ENCODE measurements around the gene FGFR2. TPM values are rescaled to one million over a fixed set of nuclear protein-coding genes. Genes with fewer than 3 reads are reported as not detected.

The FGFR2 gene
- total and polyA plus RNA-seq, 12 donors, result 0.09 to 0.81 (median 0.51) TPM

DNA sequence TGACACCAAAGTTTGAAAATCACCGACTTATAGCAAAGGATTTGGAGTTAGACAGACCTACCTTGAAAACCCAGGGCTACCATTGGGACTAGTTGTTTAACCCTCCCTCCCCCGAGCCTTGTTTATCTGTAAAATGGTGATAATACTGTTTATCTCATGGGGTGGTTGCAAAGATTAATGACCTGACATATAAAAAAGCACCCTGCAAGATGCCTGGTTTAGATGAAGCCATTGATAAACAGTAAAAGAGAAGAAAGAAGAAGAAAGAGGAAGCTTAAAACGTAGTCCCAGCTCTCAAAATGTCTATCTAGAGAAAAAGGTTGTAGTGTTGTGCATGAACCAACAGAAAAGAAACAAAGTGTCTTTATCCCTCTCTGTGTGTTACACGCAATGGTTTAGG lies 145.7 kb downstream of the FGFR2 start:
- intact Hi-C loops (cut with DNase I), result no loop called here
- H3K36me3 ChIP-seq, result no peaks in the 10 kb centered on the region
- H3K9me3 ChIP-seq, result no peaks in the 10 kb centered on the region
- no peak for DNase-seq
- H3K4me3 ChIP-seq, result no peak overlapping the region
- no peak overlapping the region for H3K27ac ChIP-seq
- WGBS, 2 donors, result 43 to 54% methylated on average over 4 of the region's 4 CpGs
- no peak for ATAC-seq
- peaks cover 0 to 21% (median 3%) of the 10 kb centered on the region in 7 donors for H3K27me3 ChIP-seq
- H3K4me1 ChIP-seq, result no peaks in the 10 kb centered on the region
- TF ChIP-seq, protein P1, sequence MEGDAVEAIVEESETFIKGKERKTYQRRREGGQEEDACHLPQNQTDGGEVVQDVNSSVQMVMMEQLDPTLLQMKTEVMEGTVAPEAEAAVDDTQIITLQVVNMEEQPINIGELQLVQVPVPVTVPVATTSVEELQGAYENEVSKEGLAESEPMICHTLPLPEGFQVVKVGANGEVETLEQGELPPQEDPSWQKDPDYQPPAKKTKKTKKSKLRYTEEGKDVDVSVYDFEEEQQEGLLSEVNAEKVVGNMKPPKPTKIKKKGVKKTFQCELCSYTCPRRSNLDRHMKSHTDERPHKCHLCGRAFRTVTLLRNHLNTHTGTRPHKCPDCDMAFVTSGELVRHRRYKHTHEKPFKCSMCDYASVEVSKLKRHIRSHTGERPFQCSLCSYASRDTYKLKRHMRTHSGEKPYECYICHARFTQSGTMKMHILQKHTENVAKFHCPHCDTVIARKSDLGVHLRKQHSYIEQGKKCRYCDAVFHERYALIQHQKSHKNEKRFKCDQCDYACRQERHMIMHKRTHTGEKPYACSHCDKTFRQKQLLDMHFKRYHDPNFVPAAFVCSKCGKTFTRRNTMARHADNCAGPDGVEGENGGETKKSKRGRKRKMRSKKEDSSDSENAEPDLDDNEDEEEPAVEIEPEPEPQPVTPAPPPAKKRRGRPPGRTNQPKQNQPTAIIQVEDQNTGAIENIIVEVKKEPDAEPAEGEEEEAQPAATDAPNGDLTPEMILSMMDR (IDR thresholded peaks at IDR 0.05), result no peak

- no peak for ATAC-seq
These were observed 148.0 kb downstream of the FGFR2 start for GRCh38 chr10:121450247-121450646.

DNA sequence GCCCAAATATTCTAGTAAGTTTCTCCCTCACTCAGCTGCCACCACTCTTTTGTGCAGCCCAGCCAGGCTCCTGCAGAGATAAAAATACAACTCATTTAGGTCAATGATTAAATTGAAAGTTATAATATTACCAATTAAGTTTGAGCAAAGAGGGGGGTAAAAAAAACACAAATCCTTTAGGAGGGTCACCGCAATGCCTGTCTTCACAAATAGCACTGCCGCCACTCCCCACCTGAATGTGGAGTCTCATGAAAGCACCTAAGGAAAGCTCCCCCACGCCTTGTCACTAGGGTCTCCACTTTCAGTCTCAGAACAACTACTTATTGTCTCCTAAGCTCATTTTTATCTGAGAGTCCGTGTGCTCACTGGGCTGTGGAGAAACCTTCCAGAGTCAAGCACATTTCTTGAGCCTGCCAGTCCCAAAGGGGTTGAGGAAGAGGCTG lies 148.7 kb downstream of the FGFR2 start:
- intact Hi-C loops (cut with DNase I), result no loop called here

More at GRCh38 chr10:121450247-121450646, 148.0 kb downstream of the FGFR2 start:
- Histone ChIP-seq H3K4me3 (no peak overlapping the region), H3K27ac (no peak overlapping the region), H3K27me3 (peaks cover 0 to 19% (median 11%) of the 10 kb centered on the region in 7 donors), H3K9me3 (no peaks in the 10 kb centered on the region), H3K36me3 (no peaks in the 10 kb centered on the region), H3K4me1 (no peaks in the 10 kb centered on the region)
- no peak for DNase-seq
- TF ChIP-seq, protein P1 (IDR thresholded peaks at IDR 0.05), result no peak
- intact Hi-C loops (cut with DNase I), result no loop called here
- WGBS, 2 donors, result 79 to 80% methylated on average over 6 of the region's 6 CpGs

DNA sequence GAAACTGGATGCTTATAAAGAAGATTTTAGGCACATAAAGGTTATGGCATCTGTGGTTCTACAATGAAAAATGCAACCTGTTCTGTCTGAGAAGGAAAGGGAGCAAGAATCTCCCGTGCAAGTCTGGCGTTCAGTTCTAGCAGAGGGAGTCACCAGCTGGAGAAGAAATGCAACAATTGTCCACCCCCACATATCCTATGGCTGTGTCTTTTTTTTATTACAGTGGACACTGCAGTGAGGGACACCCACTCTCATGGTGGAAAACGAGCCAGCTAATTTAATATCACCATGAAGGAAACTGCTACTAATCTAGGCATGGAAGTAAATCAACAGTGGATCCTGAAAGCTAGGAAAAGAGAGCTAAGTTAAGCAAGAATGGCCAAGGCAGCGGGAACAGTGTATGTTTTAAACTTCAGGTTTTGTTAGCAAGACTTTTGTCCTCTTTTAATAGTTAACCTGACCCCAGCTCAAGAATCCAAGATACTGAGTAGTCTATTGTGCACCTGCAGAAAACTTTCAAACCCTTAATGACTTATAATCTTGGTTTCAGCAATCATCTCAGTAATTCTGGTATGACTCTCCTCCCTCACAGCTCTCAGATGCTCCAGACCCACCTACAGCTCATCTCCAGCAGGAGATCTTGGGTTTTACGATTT lies 149.3 kb downstream of the FGFR2 start:
- no peak for ATAC-seq
- WGBS, 2 donors, result 41 to 51% methylated on average over 5 of the region's 5 CpGs
- peaks cover 0 to 16% (median 8%) of the 10 kb centered on the region in 7 donors for H3K27me3 ChIP-seq

More for the DNA sequence above, 148.7 kb downstream of the FGFR2 start:
- 66 to 75% methylated on average over 4 of the region's 4 CpGs for WGBS, 2 donors
- TF ChIP-seq, protein P1 (IDR thresholded peaks at IDR 0.05), result no peak
- DNase-seq (no peak), ATAC-seq (no peak)
- Histone ChIP-seq H3K4me3 (no peak overlapping the region), H3K27me3 (peaks cover 0 to 17% (median 8%) of the 10 kb centered on the region in 7 donors), H3K9me3 (no peaks in the 10 kb centered on the region), H3K36me3 (no peaks in the 10 kb centered on the region), H3K4me1 (no peaks in the 10 kb centered on the region), H3K27ac (no peak overlapping the region)

More for the DNA sequence above, 149.3 kb downstream of the FGFR2 start:
- no peak overlapping the region for H3K4me3 ChIP-seq
- intact Hi-C loops (cut with DNase I), result no loop called here
- TF ChIP-seq, protein P1 (IDR thresholded peaks at IDR 0.05), result no peak
- no peak for DNase-seq
- H3K36me3 ChIP-seq, result no peaks in the 10 kb centered on the region
- no peaks in the 10 kb centered on the region for H3K9me3 ChIP-seq
- no peaks in the 10 kb centered on the region for H3K4me1 ChIP-seq
- H3K27ac ChIP-seq, result no peak overlapping the region

Measured in heart right ventricle (tissue), 16 donors.